OCI-LY1 (cell line): ENCODE data around the gene RUNX1.

Experiments
- H2AFZ ChIP-seq: fragments of 200-600 bp; sonication (generic), shearing (Covaris generic); 2 replicates; pipeline ENCODE4 v1.6.0; 2014; ENCODE audit warnings: antibody characterized with exemption, mild to moderate bottlenecking, low read length
- H3F3A ChIP-seq: fragments of 200-600 bp; sonication (generic), shearing (Covaris generic); 2 replicates; pipeline ENCODE4 v1.6.0; 2014; ENCODE audit warnings: mild to moderate bottlenecking, antibody characterized with exemption, low read length, moderate library complexity; ENCODE audit not compliant: insufficient read depth
- H3K27ac ChIP-seq: fragments of 200-600 bp; sonication (generic); 2 replicates; pipeline ENCODE4 v1.5.1; 2014; ENCODE audit warnings: low read length, mixed run types, mild to moderate bottlenecking, low read depth; ENCODE audit not compliant: poor library complexity, severe bottlenecking
- H3K27me3 ChIP-seq: fragments of 200-600 bp; sonication (generic); 2 replicates; pipeline ENCODE4 v1.6.0; 2014; ENCODE audit warnings: antibody characterized with exemption, mild to moderate bottlenecking, low read length, moderate library complexity; ENCODE audit not compliant: insufficient read depth
- H3K36me3 ChIP-seq: fragments of 200-600 bp; sonication (generic); 2 replicates; pipeline ENCODE4 v1.6.1; 2014; ENCODE audit warnings: mild to moderate bottlenecking, antibody characterized with exemption, low read length, moderate library complexity, mixed read lengths; ENCODE audit not compliant: insufficient read depth
- H3K4me1 ChIP-seq: fragments of 200-600 bp; sonication (generic); 2 replicates; pipeline ENCODE4 v1.5.1; 2014; ENCODE audit warnings: mild to moderate bottlenecking, low read length, moderate library complexity; ENCODE audit not compliant: insufficient read depth, severe bottlenecking
- H3K4me2 ChIP-seq: fragments of 200-600 bp; sonication (generic), shearing (Covaris generic); 2 replicates; pipeline ENCODE4 v1.6.1; 2014; ENCODE audit warnings: low read length
- H3K4me3 ChIP-seq: fragments of 200-600 bp; sonication (generic); 2 replicates; pipeline ENCODE4 v1.5.1; 2014; ENCODE audit warnings: low read length, low read depth, mild to moderate bottlenecking, mixed read lengths; ENCODE audit not compliant: poor library complexity, severe bottlenecking
- H3K79me2 ChIP-seq: fragments of 200-600 bp; shearing (Covaris generic); 2 replicates; pipeline ENCODE4 v1.6.1; 2016; ENCODE audit warnings: mixed run types, low read length, mixed read lengths; ENCODE audit not compliant: insufficient read depth
- H3K9ac ChIP-seq: fragments of 200-600 bp; sonication (generic), shearing (Covaris generic); 2 replicates; pipeline ENCODE4 v1.6.1; 2014; ENCODE audit warnings: mild to moderate bottlenecking, low read length, mixed read lengths
- H3K9me2 ChIP-seq: fragments of 200-600 bp; sonication (generic), shearing (Covaris generic); 2 replicates; pipeline ENCODE4 v1.6.1; 2014; ENCODE audit warnings: low read depth, mild to moderate bottlenecking, low read length, mixed read lengths
- H3K9me3 ChIP-seq: fragments of 200-600 bp; shearing (Covaris generic); 2 replicates; pipeline ENCODE4 v1.6.1; 2014; ENCODE audit warnings: low read length, mixed read lengths
- H4K20me1 ChIP-seq: fragments of 200-600 bp; sonication (generic), shearing (Covaris generic); 2 replicates; pipeline ENCODE4 v1.6.0; 2016; ENCODE audit warnings: mild to moderate bottlenecking, low read length; ENCODE audit not compliant: insufficient read depth
- EZH2 ChIP-seq: fragments of 200-600 bp; sonication (generic), shearing (Covaris generic); IDR thresholded peaks from 2 replicates; pipeline ENCODE4 v1.8.0; 2017; ENCODE audit warnings: borderline replicate concordance, mixed run types, mild to moderate bottlenecking, antibody characterized with exemption, low read length, moderate library complexity, mixed read lengths
- TF ChIP-seq, protein P1 (sequence below): fragments of 200-600 bp; sonication (generic), shearing (Covaris generic); IDR thresholded peaks from 2 replicates; pipeline ENCODE4 v1.5.1; 2017; ENCODE audit warnings: mild to moderate bottlenecking, antibody characterized with exemption, low read length, moderate library complexity, mixed read lengths

The RUNX1 gene

DNA sequence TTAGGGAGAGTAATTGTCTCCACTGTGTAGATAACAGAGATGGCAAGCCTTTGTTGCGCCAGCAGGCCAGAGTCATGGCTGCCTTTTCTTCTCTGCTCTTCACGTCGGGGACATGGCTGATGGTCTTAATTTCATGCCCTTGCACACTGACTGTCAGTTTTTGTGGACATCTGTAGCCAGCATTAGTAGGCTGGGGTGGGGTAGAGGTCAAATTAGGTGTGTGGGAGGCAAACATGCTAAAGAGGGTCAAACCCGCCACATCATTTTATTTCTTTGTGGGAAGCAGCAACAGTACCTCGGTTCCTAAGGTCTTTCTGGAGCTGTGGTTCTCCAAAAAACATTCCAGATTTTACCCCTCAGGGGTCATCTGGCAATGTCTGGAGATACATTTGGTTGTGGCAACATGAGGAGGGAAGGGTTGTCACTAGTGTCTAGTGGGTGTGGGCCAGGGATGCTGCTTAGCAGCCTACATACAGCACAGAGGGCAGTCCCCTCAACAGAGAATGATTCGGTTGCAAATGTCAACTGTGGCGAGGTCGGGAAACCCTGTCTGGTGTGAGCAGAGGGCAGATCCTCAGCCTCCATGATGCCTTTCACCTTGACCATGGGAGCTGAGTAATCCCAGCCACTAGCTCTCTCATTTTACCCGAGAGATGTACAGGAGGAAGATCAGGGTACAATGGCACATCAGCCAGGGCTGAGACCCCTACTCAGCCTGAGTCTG, 14.7 kb downstream of the RUNX1 start:
- Histone ChIP-seq H3K9me3 (no peaks in the 10 kb centered on the region), H3K4me2 (no peak overlapping the region), H3K4me1 (peaks cover 18% of the 10 kb centered on the region), H3K27me3 (no peaks in the 10 kb centered on the region), H3F3A (no peaks in the 10 kb centered on the region), H3K79me2 (peaks cover 73% of the 10 kb centered on the region), H2AFZ (no peak overlapping the region), H3K27ac (no peak overlapping the region), H4K20me1 (no peaks in the 10 kb centered on the region), H3K36me3 (peaks cover 71% of the 10 kb centered on the region), H3K4me3 (no peak overlapping the region), H3K9ac (no peak overlapping the region), H3K9me2 (no peaks in the 10 kb centered on the region)
- TF ChIP-seq, protein P1, sequence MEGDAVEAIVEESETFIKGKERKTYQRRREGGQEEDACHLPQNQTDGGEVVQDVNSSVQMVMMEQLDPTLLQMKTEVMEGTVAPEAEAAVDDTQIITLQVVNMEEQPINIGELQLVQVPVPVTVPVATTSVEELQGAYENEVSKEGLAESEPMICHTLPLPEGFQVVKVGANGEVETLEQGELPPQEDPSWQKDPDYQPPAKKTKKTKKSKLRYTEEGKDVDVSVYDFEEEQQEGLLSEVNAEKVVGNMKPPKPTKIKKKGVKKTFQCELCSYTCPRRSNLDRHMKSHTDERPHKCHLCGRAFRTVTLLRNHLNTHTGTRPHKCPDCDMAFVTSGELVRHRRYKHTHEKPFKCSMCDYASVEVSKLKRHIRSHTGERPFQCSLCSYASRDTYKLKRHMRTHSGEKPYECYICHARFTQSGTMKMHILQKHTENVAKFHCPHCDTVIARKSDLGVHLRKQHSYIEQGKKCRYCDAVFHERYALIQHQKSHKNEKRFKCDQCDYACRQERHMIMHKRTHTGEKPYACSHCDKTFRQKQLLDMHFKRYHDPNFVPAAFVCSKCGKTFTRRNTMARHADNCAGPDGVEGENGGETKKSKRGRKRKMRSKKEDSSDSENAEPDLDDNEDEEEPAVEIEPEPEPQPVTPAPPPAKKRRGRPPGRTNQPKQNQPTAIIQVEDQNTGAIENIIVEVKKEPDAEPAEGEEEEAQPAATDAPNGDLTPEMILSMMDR = no peak
- no peak for TF ChIP-seq EZH2

GRCh38 chr21:35032474-35033263, 16.4 kb downstream of the RUNX1 start:
- Histone ChIP-seq H3K9me3 (no peaks in the 10 kb centered on the region), H3F3A (peaks cover 2% of the 10 kb centered on the region; the same call in 1 of the 2 replicates), H2AFZ (no peak overlapping the region), H3K9me2 (no peaks in the 10 kb centered on the region), H3K79me2 (peaks cover 64% of the 10 kb centered on the region), H4K20me1 (no peaks in the 10 kb centered on the region), H3K4me1 (peaks cover 35% of the 10 kb centered on the region), H3K36me3 (peaks cover 59% of the 10 kb centered on the region), H3K4me2 (no peak overlapping the region), H3K27ac (no peak overlapping the region), H3K9ac (no peak overlapping the region), H3K27me3 (no peaks in the 10 kb centered on the region), H3K4me3 (no peak overlapping the region)
- TF ChIP-seq, protein P1 = no peak
- no peak for TF ChIP-seq EZH2

- TF ChIP-seq, protein P1 = no peak
- no peak for TF ChIP-seq EZH2
- no peak overlapping the region; the same call in 1 of the 2 replicates for H3K9ac ChIP-seq
- no peaks in the 10 kb centered on the region for H4K20me1 ChIP-seq
- peaks cover 34% of the 10 kb centered on the region for H3K36me3 ChIP-seq
- H3K27me3 ChIP-seq = no peaks in the 10 kb centered on the region
- peaks cover 67% of the 10 kb centered on the region for H3K4me1 ChIP-seq
- no peak overlapping the region for H3K4me3 ChIP-seq
- H3K9me3 ChIP-seq = no peaks in the 10 kb centered on the region
- H3K9me2 ChIP-seq = no peaks in the 10 kb centered on the region
- peak overlapping the region; percentile 72; the same call in 1 of the 2 replicates for H3K4me2 ChIP-seq
- peak overlapping the region; percentile 89 for H3K27ac ChIP-seq
- peaks cover 2% of the 10 kb centered on the region; the same call in 1 of the 2 replicates for H3F3A ChIP-seq
- no peak overlapping the region for H2AFZ ChIP-seq
- H3K79me2 ChIP-seq = peaks cover 57% of the 10 kb centered on the region
Measured at GRCh38 chr21:35028451-35028978, 20.6 kb downstream of the RUNX1 start.
